HG03064 (cell line): ENCODE data around the gene DOCK10.
A peak's percentile ranks its signal among the peaks of the same experiment; 100 is the strongest.

Source experiments
- ATAC-seq: cut with Tn5 transposase; IDR thresholded peaks from one replicate; pipeline ENCODE4 v1.9.1; 2021; ENCODE audit warnings: low read depth; ENCODE audit not compliant: unreplicated experiment

Gene DOCK10

DNA sequence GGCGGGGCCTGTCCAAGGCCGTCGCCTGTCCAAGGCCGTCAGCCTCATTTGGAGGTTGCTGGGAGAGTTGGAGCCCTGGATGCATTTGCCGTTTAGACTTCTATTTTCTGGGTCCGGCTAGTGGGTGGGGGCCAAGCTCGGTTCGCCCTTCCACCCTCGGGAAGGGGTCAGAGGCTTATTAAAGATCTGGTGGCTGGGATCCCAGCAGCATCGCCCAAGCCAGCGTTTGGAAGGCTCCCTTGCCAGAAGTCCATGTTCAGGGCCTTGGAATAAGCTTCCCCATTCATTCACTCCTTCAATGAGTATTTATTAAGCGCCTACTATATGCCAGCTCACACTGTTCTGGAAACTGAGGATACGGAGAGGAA lies 516 bp upstream of the DOCK10 start:
- no peak for ATAC-seq

- peak; percentile 63 for ATAC-seq
Observed at GRCh38 chr2:225041207-225041850, 939 bp downstream of the DOCK10 start.

DNA sequence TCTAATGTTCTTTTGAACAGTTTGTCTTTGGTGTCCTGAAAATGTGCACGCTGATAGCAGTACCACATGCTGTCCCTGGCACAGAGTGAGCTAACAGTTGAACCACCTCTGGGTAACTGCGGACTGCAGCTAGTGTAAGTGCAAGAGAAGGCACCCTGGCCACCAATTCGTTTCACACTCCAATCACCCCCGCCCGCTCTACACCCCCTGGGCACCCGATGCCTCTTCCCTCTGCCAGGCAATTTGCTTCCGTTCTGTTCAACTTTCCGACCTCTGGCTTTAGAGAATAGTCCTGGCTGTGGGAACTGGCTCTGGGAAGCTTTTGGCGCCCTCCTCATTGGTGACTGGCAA lies 1.4 kb downstream of the DOCK10 start:
- peak; percentile 17 for ATAC-seq

DNA sequence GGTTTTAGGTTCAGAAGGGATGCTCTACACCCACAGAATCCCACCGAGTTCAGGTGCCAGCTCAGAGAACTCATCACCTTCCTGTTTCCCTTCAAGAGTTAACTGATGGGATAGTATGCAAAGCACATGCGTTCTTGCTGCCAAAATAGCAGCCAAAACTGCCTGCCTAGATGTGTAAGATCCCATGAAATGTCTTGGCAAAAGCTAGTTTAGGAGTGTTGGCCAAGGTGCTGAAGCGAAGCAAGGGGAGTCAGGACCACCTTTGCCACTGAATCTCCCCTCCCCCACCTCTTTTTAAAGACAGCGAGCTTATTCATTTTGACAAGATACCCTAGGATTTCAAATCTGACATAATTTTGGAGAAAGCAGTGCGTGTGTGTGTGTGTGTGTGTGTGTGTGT lies 2.1 kb downstream of the DOCK10 start:
- no peak for ATAC-seq

DNA sequence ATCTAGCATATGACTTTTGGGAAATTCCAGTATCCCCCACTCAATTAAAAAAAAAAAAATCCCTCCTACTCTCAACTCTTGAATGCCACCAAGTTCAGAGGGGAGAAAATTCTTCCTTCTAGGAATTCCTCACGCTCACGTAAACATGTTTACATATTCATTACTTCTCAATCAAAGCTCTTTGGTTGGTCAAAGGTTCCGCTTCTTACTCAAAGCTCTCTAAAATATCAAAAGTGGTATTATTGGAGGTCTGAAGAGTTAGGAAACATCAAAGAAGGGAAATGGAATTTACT lies 4.1 kb downstream of the DOCK10 start:
- ATAC-seq, result no peak

- ATAC-seq, result no peak
Observed at GRCh38 chr2:225037415-225038230, 4.6 kb downstream of the DOCK10 start.

DNA sequence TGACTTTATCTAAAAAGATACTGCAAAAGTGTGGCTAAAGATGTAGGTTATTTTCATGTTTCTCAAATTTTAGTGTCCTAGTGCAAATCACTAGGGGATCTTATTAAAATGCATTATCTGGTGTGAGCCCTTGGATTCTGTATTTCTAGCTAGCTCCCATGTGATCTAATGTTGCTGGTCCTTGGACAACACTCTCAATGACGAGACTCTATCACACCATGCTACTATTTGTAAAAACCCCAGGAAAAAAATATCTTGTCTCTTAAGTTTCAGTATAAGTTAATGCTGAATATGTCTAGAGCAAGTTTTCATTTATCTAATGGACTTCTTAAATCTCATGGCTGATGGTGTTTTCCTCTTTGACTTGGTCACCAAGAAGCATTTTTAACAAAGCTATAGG lies 5.8 kb downstream of the DOCK10 start:
- ATAC-seq, result no peak

DNA sequence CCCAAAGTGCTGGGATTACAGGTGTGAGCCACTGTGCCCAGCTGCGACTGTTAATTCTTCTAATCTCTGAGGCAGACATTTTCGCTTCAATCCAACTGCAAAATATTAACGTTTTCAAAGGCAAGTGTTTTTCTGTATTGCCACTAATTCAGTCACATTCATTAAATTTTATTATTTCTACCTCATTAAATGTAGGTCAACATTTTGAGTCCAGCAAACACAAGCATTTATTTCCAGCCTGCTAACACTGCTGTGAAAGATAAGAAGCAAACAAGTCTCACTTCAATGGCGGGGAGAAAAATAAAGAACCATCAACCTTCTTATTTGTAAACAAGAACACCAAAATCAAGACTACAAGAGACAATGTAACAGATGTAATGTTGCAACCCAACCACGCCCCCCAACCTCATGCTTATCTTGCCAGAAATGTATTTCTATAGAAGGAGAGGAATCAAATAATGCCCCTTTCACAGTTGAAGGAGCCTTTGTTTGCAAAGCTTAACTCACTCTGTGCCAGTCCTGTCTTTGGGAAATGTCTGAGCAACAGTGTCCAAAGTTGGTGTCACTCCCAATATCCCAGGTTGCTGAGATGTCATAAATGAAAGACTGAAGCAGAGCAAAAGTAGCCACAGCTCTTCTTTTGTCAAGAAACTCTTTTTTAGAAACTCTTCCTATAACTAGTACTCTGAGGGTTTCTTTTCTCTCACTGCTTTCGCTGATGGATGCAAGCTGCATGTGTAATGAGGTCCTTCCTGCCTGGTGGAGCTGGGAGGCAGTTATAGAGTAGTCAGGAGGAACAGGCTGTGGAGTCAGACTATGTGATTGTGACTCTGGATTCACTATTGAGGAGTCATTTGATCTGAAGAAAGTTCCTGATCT lies 8.6 kb downstream of the DOCK10 start:
- no peak for ATAC-seq

DNA sequence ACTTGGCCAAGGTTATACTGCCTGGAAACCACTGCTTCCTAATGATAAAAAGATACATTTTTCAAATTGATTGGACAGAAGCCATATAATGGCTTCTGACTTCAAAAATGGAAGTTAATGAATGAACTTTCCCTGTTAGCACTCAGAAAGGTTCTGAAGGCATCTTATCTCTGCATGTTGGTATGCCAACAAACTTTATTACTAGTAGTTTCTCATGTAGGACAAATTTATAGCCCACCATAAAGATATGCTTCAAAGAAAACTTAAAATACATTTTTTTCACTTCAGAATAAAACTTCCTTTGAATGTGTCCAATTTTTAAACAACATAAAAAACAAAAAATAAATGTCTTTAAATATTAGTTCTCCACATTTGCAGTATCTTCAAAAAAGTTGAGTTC lies 10.0 kb downstream of the DOCK10 start:
- no peak for ATAC-seq

- no peak for ATAC-seq
Observed at GRCh38 chr2:225031599-225031998, 10.7 kb downstream of the DOCK10 start.

DNA sequence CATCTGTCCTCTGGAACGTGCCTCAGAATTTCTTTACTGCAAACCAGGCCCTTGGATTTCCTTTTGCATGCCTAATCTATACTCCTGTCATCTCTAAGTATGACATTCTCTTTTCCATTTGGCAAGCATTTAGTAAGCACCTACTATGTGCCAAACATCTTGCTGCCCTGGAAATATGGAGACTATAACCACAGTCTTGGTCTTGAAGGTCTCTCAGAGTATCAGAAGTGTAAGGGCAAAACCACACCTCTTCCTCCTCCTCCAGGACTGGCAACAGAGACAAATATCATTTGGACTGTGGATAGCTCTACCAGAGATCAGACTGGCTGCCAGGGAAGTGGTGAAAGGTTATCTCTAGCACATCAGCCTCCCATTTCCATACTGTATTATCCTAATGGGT lies 11.4 kb downstream of the DOCK10 start:
- ATAC-seq, result no peak

GRCh38 chr2:225030203-225030602 lies 12.1 kb downstream of the DOCK10 start:
- ATAC-seq, result no peak

DNA sequence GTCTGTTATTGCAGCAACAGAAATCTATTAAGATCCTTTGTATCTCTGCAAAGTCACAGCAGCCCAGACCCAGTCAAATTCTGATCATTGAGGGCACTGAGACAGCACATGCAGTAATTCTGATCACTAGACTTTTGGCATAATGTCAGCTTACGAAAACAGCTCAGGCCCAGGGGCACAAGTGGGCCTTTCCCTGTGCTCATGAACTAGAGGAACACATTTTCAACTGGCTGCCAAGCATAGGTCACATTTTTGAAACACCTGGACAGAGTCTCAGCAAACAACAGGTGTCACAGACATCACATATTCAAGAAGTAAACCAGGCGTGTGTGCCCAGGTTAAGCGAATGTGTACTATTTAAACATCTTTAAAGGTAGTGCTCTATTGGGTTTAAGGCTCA lies 13.7 kb downstream of the DOCK10 start:
- ATAC-seq, result no peak

GRCh38 chr2:225027061-225027762 lies 15.1 kb downstream of the DOCK10 start:
- ATAC-seq, result no peak

DNA sequence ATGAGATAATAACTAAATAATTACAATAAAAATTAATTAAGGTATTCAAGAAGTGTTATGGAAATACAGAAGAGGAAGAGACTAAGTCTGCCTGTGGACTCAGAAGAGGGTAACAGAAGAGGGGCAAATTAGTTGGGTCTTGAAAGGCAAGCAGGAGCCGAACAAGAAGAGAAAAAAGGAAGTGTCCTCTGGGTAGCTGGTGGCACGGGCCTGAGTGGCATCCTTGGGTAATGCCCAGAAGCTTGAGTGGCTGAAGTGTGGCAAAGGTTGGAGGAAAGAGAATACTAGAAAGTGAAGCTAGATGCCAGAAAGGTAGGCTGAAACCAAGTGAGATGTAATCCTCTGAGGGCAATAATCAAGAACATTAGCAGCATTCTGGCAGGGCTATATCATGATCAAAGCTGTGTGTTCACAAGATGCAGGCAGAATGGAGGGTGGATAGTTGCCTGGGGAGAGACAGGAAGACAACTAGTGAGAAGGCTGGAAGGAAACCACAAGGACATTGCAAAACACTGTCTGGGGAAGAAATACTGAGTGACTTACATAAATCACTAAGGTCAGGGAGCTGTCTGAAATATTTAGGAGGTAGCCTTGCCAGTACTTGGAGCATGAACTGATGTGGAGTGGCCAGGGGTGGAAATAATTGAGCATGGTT lies 16.2 kb downstream of the DOCK10 start:
- ATAC-seq, result no peak

- ATAC-seq, result no peak
Observed at GRCh38 chr2:225022188-225022587, 20.1 kb downstream of the DOCK10 start.

GRCh38 chr2:225020168-225020849 lies 22.0 kb downstream of the DOCK10 start:
- no peak for ATAC-seq

- ATAC-seq, result no peak
Observed at GRCh38 chr2:225019105-225019504, 23.2 kb downstream of the DOCK10 start.

- ATAC-seq, result no peak
Observed at GRCh38 chr2:225017713-225018112, 24.6 kb downstream of the DOCK10 start.

- ATAC-seq, result no peak
Observed at GRCh38 chr2:225017098-225017685, 25.1 kb downstream of the DOCK10 start.
